ENCODE results near the gene TIE1. TPM values are rescaled to one million over a fixed set of nuclear protein-coding genes. Genes with fewer than 3 reads are reported as not detected.

The TIE1 gene
- polyA plus RNA-seq, 3 donors, result 10.2 to 56.7 (median 55.3) TPM

- WGBS, 3 donors, result 85 to 92% (median 91%) methylated on average over 9 of the region's 9 CpGs
- no peak overlapping the region for H3K27ac ChIP-seq (ENCODE audit: low read depth, low read length)
Observed at GRCh38 chr1:43288058-43288784, 12.6 kb upstream of the TIE1 start.

GRCh38 chr1:43288785-43289706, 11.7 kb upstream of the TIE1 start:
- WGBS, 3 donors, result 63 to 72% (median 66%) methylated on average over 12 of the region's 12 CpGs

GRCh38 chr1:43292216-43292615, 8.6 kb upstream of the TIE1 start:
- H3K27ac ChIP-seq (ENCODE audit: low read depth, low read length), result no peak overlapping the region
- 80 to 97% (median 84%) methylated on average over 7 of the region's 7 CpGs for WGBS, 3 donors

More at GRCh38 chr1:43288785-43289706, 11.7 kb upstream of the TIE1 start:
- no peak overlapping the region for H3K27ac ChIP-seq (ENCODE audit: low read depth, low read length)

GRCh38 chr1:43292679-43293078, 8.1 kb upstream of the TIE1 start:
- WGBS, 3 donors, result 67 to 84% (median 70%) methylated on average over 5 of the region's 5 CpGs

GRCh38 chr1:43293176-43293575, 7.6 kb upstream of the TIE1 start:
- WGBS, 3 donors, result 65 to 88% (median 83%) methylated on average over 2 of the region's 2 CpGs
- no peak overlapping the region for H3K27ac ChIP-seq (ENCODE audit: low read depth, low read length)

More at GRCh38 chr1:43292679-43293078, 8.1 kb upstream of the TIE1 start:
- H3K27ac ChIP-seq (ENCODE audit: low read depth, low read length), result no peak overlapping the region

- no peak overlapping the region for H3K27ac ChIP-seq (ENCODE audit: low read depth, low read length)
- WGBS, 3 donors, result 71 to 91% (median 76%) methylated on average over 7 of the region's 7 CpGs
Observed at GRCh38 chr1:43293896-43294760, 6.7 kb upstream of the TIE1 start.

GRCh38 chr1:43294761-43295160, 6.0 kb upstream of the TIE1 start:
- 74 to 89% (median 77%) methylated on average over 8 of the region's 8 CpGs for WGBS, 3 donors

GRCh38 chr1:43296207-43296606, 4.6 kb upstream of the TIE1 start:
- WGBS, 3 donors, result 40 to 69% (median 57%) methylated on average over 1 of the region's 1 CpG
- no peak overlapping the region for H3K27ac ChIP-seq (ENCODE audit: low read depth, low read length)

More at GRCh38 chr1:43294761-43295160, 6.0 kb upstream of the TIE1 start:
- no peak overlapping the region for H3K27ac ChIP-seq (ENCODE audit: low read depth, low read length)

GRCh38 chr1:43298055-43298454, 2.7 kb upstream of the TIE1 start:
- WGBS, 3 donors, result 62 to 85% (median 78%) methylated on average over 1 of the region's 1 CpG
- no peak overlapping the region for H3K27ac ChIP-seq (ENCODE audit: low read depth, low read length)

GRCh38 chr1:43299101-43299500, 1.7 kb upstream of the TIE1 start:
- no peak overlapping the region for H3K27ac ChIP-seq (ENCODE audit: low read depth, low read length)

- no peak overlapping the region for H3K27ac ChIP-seq (ENCODE audit: low read depth, low read length)
- 77 to 87% (median 77%) methylated on average over 1 of the region's 1 CpG for WGBS, 3 donors
Observed at GRCh38 chr1:43302201-43302600, 1.4 kb downstream of the TIE1 start.

GRCh38 chr1:43302721-43303470, 2.1 kb downstream of the TIE1 start:
- no peak overlapping the region for H3K27ac ChIP-seq (ENCODE audit: low read depth, low read length)
- 59 to 65% (median 64%) methylated on average over 7 of the region's 7 CpGs for WGBS, 3 donors

GRCh38 chr1:43303471-43304313, 2.9 kb downstream of the TIE1 start:
- 58 to 74% (median 63%) methylated on average over 8 of the region's 8 CpGs for WGBS, 3 donors
- H3K27ac ChIP-seq (ENCODE audit: low read depth, low read length), result no peak overlapping the region

GRCh38 chr1:43304314-43304681, 3.5 kb downstream of the TIE1 start:
- WGBS, 3 donors, result 16 to 77% (median 22%) methylated on average over 8 of the region's 8 CpGs
- H3K27ac ChIP-seq (ENCODE audit: low read depth, low read length), result no peak overlapping the region

- WGBS, 3 donors, result 86 to 93% (median 90%) methylated on average over 43 to 46 of the region's 46 CpGs
Observed at GRCh38 chr1:43304771-43305300, 4.1 kb downstream of the TIE1 start.

GRCh38 chr1:43305461-43305860, 4.7 kb downstream of the TIE1 start:
- WGBS, 3 donors, result 77 to 85% (median 82%) methylated on average over 3 of the region's 3 CpGs

More at GRCh38 chr1:43304771-43305300, 4.1 kb downstream of the TIE1 start:
- no peak overlapping the region for H3K27ac ChIP-seq (ENCODE audit: low read depth, low read length)

More at GRCh38 chr1:43305461-43305860, 4.7 kb downstream of the TIE1 start:
- no peak overlapping the region for H3K27ac ChIP-seq (ENCODE audit: low read depth, low read length)
